ENCODE data around the gene ERBB3.

Gene ERBB3

GRCh38 chr12:56097738-56098137 is 17.8 kb downstream of the ERBB3 start:
- Histone ChIP-seq H3K36me3 (ENCODE audit: control insufficient read depth, insufficient read depth, low read length) (peaks cover 44% of the 10 kb centered on the region), H3K4me1 (ENCODE audit: control insufficient read depth, insufficient read depth, low read length) (no peaks in the 10 kb centered on the region), H3K9me3 (ENCODE audit: control insufficient read depth, insufficient read depth, low read length) (no peaks in the 10 kb centered on the region), H3K4me3 (ENCODE audit: low read length) (no peak overlapping the region), H3K27ac (ENCODE audit: low read length) (no peak overlapping the region), H3K27me3 (ENCODE audit: control insufficient read depth, insufficient read depth, low read length) (no peaks in the 10 kb centered on the region)
- no CpG with 5 or more reads among the region's 6 CpGs for WGBS (ENCODE audit: insufficient coverage, insufficient read length)
- DNase-seq (ENCODE audit: low read depth, low spot score), result no peak

GRCh38 chr12:56098592-56098991 is 18.6 kb downstream of the ERBB3 start:
- no peak overlapping the region for H3K27ac ChIP-seq (ENCODE audit: low read length)
- H3K4me1 ChIP-seq (ENCODE audit: control insufficient read depth, insufficient read depth, low read length), result no peaks in the 10 kb centered on the region
- no CpG with 5 or more reads among the region's 3 CpGs for WGBS (ENCODE audit: insufficient coverage, insufficient read length)
- H3K9me3 ChIP-seq (ENCODE audit: control insufficient read depth, insufficient read depth, low read length), result no peaks in the 10 kb centered on the region
- no peak for DNase-seq (ENCODE audit: low read depth, low spot score)
- no peak overlapping the region for H3K4me3 ChIP-seq (ENCODE audit: low read length)
- H3K27me3 ChIP-seq (ENCODE audit: control insufficient read depth, insufficient read depth, low read length), result no peaks in the 10 kb centered on the region
- H3K36me3 ChIP-seq (ENCODE audit: control insufficient read depth, insufficient read depth, low read length), result peaks cover 40% of the 10 kb centered on the region

DNA sequence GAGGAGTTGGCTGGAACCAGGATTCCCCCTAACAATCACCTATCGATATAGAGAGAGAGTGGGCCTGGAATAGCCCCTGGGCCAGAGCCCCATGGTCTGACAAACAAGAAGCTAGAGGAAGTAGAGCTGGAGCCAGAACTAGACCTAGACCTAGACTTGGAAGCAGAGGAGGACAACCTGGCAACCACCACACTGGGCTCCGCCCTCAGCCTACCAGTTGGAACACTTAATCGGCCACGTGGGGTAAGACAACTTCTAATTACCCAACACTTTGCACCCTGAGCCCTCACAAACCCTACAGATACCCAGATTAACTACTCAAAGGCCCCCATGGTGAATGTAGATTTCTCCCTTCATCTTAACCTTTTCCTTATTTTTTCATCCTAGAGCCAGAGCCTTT is 19.8 kb downstream of the ERBB3 start:
- Histone ChIP-seq H3K4me3 (ENCODE audit: low read length) (no peak overlapping the region), H3K27me3 (ENCODE audit: control insufficient read depth, insufficient read depth, low read length) (no peaks in the 10 kb centered on the region), H3K27ac (ENCODE audit: low read length) (no peak overlapping the region), H3K36me3 (ENCODE audit: control insufficient read depth, insufficient read depth, low read length) (peaks cover 36% of the 10 kb centered on the region), H3K4me1 (ENCODE audit: control insufficient read depth, insufficient read depth, low read length) (no peaks in the 10 kb centered on the region), H3K9me3 (ENCODE audit: control insufficient read depth, insufficient read depth, low read length) (no peaks in the 10 kb centered on the region)
- no peak for DNase-seq (ENCODE audit: low read depth, low spot score)
- no CpG with 5 or more reads among the region's 4 CpGs for WGBS (ENCODE audit: insufficient coverage, insufficient read length)

DNA sequence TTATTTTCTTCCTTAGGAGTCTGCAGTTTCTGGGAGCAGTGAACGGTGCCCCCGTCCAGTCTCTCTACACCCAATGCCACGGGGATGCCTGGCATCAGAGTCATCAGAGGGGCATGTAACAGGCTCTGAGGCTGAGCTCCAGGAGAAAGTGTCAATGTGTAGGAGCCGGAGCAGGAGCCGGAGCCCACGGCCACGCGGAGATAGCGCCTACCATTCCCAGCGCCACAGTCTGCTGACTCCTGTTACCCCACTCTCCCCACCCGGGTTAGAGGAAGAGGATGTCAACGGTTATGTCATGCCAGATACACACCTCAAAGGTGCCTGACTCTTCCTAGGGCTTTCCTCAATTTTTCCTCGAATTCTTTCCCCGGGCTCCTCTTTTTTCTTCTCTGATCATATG is 21.1 kb downstream of the ERBB3 start:
- no peak overlapping the region for H3K4me3 ChIP-seq (ENCODE audit: low read length)
- no peak overlapping the region for H3K27ac ChIP-seq (ENCODE audit: low read length)
- no peak for DNase-seq (ENCODE audit: low read depth, low spot score)
- no peaks in the 10 kb centered on the region for H3K27me3 ChIP-seq (ENCODE audit: control insufficient read depth, insufficient read depth, low read length)
- 100% methylated on average over 2 of the region's 14 CpGs for WGBS (ENCODE audit: insufficient coverage, insufficient read length)
- no peaks in the 10 kb centered on the region for H3K4me1 ChIP-seq (ENCODE audit: control insufficient read depth, insufficient read depth, low read length)
- no peaks in the 10 kb centered on the region for H3K9me3 ChIP-seq (ENCODE audit: control insufficient read depth, insufficient read depth, low read length)
- H3K36me3 ChIP-seq (ENCODE audit: control insufficient read depth, insufficient read depth, low read length), result peaks cover 35% of the 10 kb centered on the region

GRCh38 chr12:56102683-56103065 is 22.7 kb downstream of the ERBB3 start:
- Histone ChIP-seq H3K27me3 (ENCODE audit: control insufficient read depth, insufficient read depth, low read length) (no peaks in the 10 kb centered on the region), H3K9me3 (ENCODE audit: control insufficient read depth, insufficient read depth, low read length) (no peaks in the 10 kb centered on the region), H3K27ac (ENCODE audit: low read length) (no peak overlapping the region), H3K4me3 (ENCODE audit: low read length) (no peak overlapping the region), H3K4me1 (ENCODE audit: control insufficient read depth, insufficient read depth, low read length) (no peaks in the 10 kb centered on the region), H3K36me3 (ENCODE audit: control insufficient read depth, insufficient read depth, low read length) (peaks cover 32% of the 10 kb centered on the region)
- no CpG with 5 or more reads among the region's 1 CpG for WGBS (ENCODE audit: insufficient coverage, insufficient read length)
- DNase-seq (ENCODE audit: low read depth, low spot score), result no peak

DNA sequence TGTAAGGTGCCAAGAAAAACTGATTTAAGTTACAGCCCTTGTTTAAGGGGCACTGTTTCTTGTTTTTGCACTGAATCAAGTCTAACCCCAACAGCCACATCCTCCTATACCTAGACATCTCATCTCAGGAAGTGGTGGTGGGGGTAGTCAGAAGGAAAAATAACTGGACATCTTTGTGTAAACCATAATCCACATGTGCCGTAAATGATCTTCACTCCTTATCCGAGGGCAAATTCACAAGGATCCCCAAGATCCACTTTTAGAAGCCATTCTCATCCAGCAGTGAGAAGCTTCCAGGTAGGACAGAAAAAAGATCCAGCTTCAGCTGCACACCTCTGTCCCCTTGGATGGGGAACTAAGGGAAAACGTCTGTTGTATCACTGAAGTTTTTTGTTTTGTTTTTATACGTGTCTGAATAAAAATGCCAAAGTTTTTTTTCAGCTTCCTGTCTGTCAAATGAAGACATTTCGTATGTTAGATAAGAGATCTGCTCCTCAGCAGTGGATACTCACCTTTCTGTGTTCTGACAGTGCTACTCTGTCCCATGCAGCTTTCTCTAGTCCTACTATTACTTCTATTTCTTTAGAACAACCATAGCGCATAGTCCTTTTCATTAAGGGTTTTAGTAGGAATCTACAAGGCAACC is 23.2 kb downstream of the ERBB3 start:
- Histone ChIP-seq H3K27me3 (ENCODE audit: control insufficient read depth, insufficient read depth, low read length) (no peaks in the 10 kb centered on the region), H3K4me3 (ENCODE audit: low read length) (no peak overlapping the region; the same call in 1 of the 2 replicates), H3K27ac (ENCODE audit: low read length) (no peak overlapping the region), H3K9me3 (ENCODE audit: control insufficient read depth, insufficient read depth, low read length) (no peaks in the 10 kb centered on the region), H3K36me3 (ENCODE audit: control insufficient read depth, insufficient read depth, low read length) (peaks cover 31% of the 10 kb centered on the region), H3K4me1 (ENCODE audit: control insufficient read depth, insufficient read depth, low read length) (no peaks in the 10 kb centered on the region)
- WGBS (ENCODE audit: insufficient coverage, insufficient read length), result no CpG with 5 or more reads among the region's 6 CpGs
- DNase-seq (ENCODE audit: low read depth, low spot score), result no peak

DNA sequence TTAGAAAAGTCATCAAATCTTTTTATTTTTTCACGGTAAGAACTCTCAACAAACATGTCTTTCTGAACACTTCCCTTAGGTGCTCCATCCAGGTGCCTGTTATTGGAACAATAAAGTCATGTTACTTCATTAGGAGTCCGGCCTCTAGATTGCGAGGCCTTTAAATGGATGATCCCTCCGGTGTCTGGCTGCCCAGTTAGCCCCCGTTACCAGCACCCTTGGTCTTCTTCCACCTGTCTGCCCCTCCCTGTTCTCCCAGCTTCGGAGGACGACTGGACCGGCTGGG is 23.8 kb downstream of the ERBB3 start:
- Histone ChIP-seq H3K4me1 (ENCODE audit: control insufficient read depth, insufficient read depth, low read length) (no peaks in the 10 kb centered on the region), H3K27ac (ENCODE audit: low read length) (no peak overlapping the region), H3K4me3 (ENCODE audit: low read length) (peak overlapping the region; percentile 60; the same call in 1 of the 2 replicates), H3K36me3 (ENCODE audit: control insufficient read depth, insufficient read depth, low read length) (peaks cover 27% of the 10 kb centered on the region), H3K9me3 (ENCODE audit: control insufficient read depth, insufficient read depth, low read length) (no peaks in the 10 kb centered on the region), H3K27me3 (ENCODE audit: control insufficient read depth, insufficient read depth, low read length) (no peaks in the 10 kb centered on the region)
- no peak for DNase-seq (ENCODE audit: low read depth, low spot score)
- WGBS (ENCODE audit: insufficient coverage, insufficient read length), result no CpG with 5 or more reads among the region's 8 CpGs

- Histone ChIP-seq H3K4me1 (ENCODE audit: control insufficient read depth, insufficient read depth, low read length) (no peaks in the 10 kb centered on the region), H3K36me3 (ENCODE audit: control insufficient read depth, insufficient read depth, low read length) (peaks cover 25% of the 10 kb centered on the region), H3K4me3 (ENCODE audit: low read length) (peak within 1 kb of the TSS; percentile 75), H3K27me3 (ENCODE audit: control insufficient read depth, insufficient read depth, low read length) (no peaks in the 10 kb centered on the region), H3K9me3 (ENCODE audit: control insufficient read depth, insufficient read depth, low read length) (no peaks in the 10 kb centered on the region), H3K27ac (ENCODE audit: low read length) (no peak within 1 kb of the TSS)
- DNase-seq (ENCODE audit: low read depth, low spot score), result peak; percentile 98
- no CpG with 5 or more reads among the region's 60 CpGs for WGBS (ENCODE audit: insufficient coverage, insufficient read length)
Observed at GRCh38 chr12:56104109-56104814, 24.3 kb downstream of the ERBB3 start, which contains the start of gene PA2G4. PA2G4 (plus strand) TSS chr12:56104559; CDS start chr12:56104738, 179 bp downstream.

DNA sequence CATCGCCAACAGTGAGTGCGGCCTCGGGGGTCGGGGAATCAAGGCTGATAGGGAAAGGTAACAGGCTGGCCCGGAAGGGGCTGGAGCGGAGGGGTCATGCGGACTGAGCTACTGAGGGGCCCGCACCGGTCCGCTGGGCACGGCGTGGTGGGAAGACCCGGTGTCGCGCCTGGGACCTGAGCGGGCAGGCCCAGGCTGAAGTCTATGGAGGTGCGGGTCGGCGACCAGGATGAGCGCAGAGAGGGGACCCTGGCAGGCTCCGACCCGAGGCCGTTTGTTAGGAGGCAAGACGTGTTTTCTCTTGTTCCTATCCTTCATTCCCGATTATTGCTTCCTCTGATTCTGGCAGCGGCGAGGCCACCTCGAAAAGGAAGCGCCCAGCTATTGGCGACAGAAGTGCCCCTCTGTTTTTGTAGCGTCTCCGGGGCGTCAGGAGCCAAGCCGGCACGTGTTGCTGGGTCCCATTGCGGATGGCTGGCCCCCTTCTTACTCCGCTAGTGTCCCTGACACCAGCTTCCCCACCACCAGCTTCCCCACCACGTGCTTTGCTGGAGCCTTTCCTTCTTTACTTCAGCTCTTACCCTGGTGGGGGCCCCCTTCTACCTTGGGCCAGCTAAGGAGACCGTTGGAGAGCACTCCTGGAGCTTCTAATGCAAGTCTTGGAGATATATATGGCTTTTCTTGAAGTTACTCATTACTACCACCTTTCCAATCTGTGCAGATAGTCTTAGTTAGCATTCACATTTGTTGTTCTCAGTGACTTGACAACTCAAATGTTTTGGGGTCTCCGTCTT is 25.0 kb downstream of the ERBB3 start:
- H3K27me3 ChIP-seq (ENCODE audit: control insufficient read depth, insufficient read depth, low read length), result no peaks in the 10 kb centered on the region
- H3K9me3 ChIP-seq (ENCODE audit: control insufficient read depth, insufficient read depth, low read length), result no peaks in the 10 kb centered on the region
- H3K27ac ChIP-seq (ENCODE audit: low read length), result no peak overlapping the region
- no CpG with 5 or more reads among the region's 40 CpGs for WGBS (ENCODE audit: insufficient coverage, insufficient read length)
- no peak for DNase-seq (ENCODE audit: low read depth, low spot score)
- H3K4me3 ChIP-seq (ENCODE audit: low read length), result peak overlapping the region; percentile 75
- peaks cover 25% of the 10 kb centered on the region for H3K36me3 ChIP-seq (ENCODE audit: control insufficient read depth, insufficient read depth, low read length)
- no peaks in the 10 kb centered on the region for H3K4me1 ChIP-seq (ENCODE audit: control insufficient read depth, insufficient read depth, low read length)

DNA sequence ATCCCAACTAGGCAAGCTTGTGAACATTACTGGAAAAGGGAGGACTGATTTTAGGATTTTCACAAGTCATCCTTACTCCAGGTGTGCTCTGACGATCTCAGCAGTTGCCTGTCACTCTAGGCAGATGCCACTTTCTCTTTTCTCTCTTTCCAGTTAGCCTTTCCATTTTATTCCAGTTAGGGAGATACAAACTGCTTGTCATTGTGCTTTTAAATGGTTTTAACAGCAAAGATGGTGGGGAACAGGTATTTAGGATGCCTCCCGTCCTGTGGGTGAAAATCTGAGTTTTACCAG is 25.6 kb downstream of the ERBB3 start:
- H3K4me3 ChIP-seq (ENCODE audit: low read length), result peak overlapping the region; percentile 75; the same call in 1 of the 2 replicates
- H3K27ac ChIP-seq (ENCODE audit: low read length), result no peak overlapping the region
- no peaks in the 10 kb centered on the region for H3K4me1 ChIP-seq (ENCODE audit: control insufficient read depth, insufficient read depth, low read length)
- H3K9me3 ChIP-seq (ENCODE audit: control insufficient read depth, insufficient read depth, low read length), result no peaks in the 10 kb centered on the region
- WGBS (ENCODE audit: insufficient coverage, insufficient read length), result no CpG with 5 or more reads among the region's 2 CpGs
- no peaks in the 10 kb centered on the region for H3K27me3 ChIP-seq (ENCODE audit: control insufficient read depth, insufficient read depth, low read length)
- peaks cover 28% of the 10 kb centered on the region for H3K36me3 ChIP-seq (ENCODE audit: control insufficient read depth, insufficient read depth, low read length)
- DNase-seq (ENCODE audit: low read depth, low spot score), result no peak

Measured in iPS DF 6.9 (cell line).